ENCODE results near the gene DCUN1D3.
A peak's percentile ranks its signal among the peaks of the same experiment; 100 is the strongest.
"Not testable (repeated sequence)": the region's sequence is repeated elsewhere in the genome, so short reads cannot be mapped to it uniquely, and the experiment has no call there.

The DCUN1D3 gene

DNA sequence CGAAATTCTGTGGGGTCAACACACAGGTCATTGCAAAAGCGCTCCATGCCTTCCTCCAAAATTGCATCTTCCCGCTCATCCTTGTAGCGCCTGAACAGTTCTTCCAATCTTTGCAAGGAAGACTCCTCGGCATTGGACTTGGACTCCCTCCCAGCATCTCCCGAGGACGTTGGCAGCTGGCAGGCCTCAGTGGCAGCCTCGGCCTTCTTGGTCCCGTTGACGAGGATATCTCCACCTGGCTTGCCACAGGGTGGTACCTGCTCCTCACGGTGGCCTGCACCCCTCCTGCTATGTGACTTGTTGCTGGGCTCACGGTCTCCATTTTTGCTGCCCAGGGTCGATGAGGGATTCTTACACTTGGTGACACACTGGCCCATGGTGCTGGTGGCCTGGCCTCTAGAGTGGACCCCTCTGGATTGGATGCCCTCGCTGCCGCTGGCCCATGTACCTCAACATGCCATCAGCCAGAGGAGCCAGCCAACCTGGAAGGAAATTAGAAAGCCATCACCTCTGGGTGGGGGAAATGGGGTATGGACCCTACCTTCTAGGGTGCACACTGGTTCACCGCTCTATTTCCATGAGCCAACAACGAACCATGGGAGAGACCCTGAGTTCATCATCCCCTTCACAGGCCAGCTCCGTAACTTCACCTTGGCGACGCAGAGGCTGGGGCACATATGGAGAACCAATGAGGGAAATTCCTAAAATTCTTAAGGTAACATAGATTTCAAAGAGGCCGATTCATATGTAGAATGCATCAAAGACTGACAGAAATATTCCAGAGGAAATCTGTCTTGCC, 37.8 kb downstream of the DCUN1D3 start:
- no peak for DNase-seq (ENCODE audit: low spot score)

DNA sequence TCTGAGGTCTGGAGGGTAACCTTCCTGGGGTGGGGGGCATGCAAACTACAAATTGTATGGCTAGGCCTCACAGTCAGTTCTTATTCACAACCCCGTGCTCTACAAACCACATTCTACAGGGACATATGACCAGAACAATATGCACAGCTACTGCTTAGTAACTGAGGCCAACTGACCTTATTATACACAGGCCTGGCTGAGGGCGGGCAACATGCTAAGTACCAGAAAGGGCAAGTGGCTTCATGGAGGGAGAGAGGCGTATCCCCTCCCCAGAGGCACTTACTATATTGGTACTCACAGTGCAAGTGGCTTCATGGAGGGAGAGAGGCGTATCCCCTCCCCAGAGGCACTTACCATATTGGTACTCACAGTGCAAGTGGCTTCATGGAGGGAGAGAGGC, 39.2 kb downstream of the DCUN1D3 start:
- not testable (repeated sequence) for DNase-seq (ENCODE audit: low spot score)

DNA sequence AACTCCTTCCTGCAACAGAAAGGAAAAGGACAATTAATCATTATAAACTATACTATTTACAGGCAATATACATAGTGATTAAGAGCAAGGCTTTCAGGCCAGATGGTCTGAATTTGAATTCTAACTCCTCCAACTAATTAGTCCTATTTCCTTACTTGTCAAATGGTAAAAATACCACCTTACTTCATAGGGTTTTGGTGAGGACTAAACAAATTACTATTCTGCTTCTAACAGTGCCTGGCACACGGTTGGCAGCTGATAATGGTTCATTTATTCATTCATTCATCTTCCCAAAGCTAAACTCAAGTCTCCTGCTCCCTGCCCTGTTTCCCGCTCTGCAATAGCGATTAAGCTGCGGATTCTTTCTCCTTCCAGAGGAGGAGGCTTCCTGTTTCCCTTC, 39.8 kb downstream of the DCUN1D3 start:
- DNase-seq (ENCODE audit: low spot score) = no peak

DNA sequence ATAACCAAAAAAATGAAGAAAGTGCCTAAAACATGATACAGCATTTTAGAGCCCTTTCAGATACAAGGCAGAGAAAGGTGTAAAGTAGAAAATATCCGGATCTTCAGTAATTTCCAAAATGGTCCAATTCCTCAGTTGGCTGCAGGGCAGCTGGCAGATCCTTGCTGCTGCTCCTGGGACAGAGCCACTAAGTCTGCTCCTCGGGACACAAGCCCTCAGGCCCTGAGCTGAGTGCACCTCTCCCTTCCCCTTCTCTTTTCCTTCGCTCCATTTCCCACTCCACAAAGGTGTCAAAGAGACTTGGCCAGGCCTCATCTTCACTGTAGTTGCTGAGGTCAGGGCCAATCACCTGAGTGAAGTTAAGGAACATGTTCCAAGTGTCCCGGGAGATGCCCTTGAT, 40.5 kb downstream of the DCUN1D3 start:
- DNase-seq (ENCODE audit: low spot score) = no peak

DNA sequence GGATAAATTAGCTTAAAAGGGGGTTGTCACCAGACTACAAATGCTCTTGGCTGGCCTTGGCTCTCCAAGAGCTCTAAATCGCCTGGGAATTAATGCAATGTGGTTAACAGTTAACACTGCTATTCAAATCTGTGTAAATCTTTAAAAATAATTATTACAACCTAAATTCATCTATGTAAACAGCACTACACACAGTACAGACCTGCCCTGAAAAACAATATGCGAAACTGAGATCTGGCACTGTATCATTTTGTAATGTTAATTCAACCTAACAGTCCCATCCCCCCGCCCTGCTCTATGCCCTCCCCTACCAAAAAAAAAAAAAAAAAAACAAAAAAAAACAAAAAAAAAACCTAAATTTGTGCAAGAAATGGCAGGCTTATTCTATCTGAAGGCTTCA, 40.9 kb downstream of the DCUN1D3 start:
- DNase-seq (ENCODE audit: low spot score) = no peak

DNA sequence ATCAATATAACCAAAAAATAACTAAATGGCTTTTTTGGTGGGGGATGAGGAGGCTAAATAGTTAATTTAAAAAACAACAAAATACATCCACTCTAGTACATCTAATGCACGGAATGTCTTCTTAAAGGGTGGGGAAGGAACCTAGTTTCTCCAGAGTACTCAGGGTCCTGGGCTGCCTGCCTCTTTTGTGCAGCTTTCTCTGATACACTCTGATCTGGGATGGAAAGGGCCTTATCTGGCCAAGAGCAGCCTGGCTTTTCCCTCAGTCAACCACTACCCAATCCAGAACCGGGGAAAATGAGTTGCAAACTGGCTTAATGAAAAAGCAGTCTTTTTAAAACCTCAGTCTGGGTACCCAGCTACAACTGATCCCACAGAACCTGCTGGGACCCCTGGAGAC, 42.9 kb downstream of the DCUN1D3 start:
- DNase-seq (ENCODE audit: low spot score) = no peak

DNA sequence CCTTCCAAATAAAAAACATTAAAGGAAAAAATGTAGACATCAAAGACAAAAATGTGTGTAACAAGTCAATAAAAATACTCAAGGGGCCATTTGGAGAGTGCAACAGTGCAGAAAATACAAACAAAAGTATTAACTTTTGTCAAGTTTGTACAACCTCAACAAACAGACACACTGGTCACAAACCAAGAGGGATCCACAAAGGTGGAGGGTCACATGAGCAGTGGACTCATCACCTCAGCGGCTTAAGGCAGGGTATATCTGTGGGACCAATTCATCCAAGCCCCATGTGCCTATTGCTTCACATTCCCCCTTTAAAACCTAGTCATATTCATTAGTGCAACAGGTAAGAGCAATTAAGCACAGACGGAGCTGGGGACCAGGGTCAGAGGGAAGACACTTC, 45.2 kb downstream of the DCUN1D3 start:
- DNase-seq (ENCODE audit: low spot score) = no peak

DNA sequence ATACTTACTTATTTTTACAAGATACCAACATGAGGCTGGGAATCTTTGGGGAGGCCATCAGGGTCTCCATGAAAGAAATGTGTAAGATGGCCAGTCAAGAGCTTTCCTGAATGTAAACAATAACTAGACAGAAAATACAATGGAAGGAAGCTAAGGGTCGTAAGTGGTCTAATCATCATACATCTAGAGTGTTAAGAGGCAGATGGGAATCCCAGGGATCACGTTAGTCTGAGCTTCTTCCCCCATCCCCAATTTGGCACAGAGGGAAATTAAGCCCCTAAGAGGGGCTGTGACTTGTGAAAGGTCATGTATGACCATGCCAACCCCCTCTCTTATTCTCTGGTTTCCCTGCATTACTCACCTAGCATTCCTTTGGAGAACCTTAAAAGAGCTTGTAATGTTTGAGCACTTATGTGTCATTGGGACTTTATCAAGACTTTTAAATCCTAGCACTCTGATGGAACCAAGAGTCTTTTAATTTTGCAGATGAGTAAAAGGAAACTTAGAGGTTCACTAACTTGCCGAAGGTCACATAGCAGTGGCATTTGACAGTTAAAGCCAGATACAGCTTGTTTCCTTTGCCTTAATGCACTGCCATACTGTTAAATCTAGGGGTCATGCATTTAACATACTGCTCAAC, 46.1 kb downstream of the DCUN1D3 start:
- DNase-seq (ENCODE audit: low spot score) = no peak

DNA sequence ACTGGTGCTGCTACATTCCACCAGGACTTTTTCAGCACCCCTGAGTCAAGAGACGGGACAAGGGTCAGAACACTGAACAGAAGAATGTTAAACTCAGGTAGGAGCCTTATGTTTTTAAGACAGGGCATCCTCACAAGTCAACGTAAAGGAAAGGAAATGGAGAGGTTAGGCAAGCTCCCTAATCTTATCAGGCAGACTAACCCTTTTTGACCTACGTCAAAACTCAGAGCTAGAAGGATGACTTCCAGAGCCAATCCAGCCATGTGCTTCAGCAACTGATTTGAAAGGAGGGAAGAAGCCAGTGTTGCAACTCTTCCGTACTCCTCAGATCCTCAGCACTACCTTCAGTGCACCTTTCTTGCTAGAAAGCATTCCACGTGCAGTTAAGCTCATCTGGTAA, 47.0 kb downstream of the DCUN1D3 start:
- DNase-seq (ENCODE audit: low spot score) = no peak

DNA sequence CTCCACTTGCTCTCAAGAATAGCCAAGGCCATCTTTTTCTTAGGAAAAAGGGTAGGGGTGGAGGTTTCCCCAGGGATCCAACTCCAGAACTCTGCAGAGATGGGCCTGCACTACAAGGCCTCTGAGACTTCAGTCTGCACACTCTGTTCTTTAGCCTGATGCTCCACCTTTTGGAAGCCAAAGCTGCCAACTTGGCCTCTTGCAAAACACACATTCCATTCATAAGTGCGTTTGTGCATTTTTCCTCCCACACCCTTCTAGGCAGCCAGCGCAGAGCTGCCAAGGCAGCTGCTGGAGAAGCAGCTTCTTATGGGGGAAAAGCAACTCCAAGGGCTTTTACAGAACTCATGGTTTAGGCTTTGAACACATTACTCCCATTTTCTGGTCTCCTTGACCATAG, 48.6 kb downstream of the DCUN1D3 start:
- peak; percentile 87 for DNase-seq (ENCODE audit: low spot score)

DNA sequence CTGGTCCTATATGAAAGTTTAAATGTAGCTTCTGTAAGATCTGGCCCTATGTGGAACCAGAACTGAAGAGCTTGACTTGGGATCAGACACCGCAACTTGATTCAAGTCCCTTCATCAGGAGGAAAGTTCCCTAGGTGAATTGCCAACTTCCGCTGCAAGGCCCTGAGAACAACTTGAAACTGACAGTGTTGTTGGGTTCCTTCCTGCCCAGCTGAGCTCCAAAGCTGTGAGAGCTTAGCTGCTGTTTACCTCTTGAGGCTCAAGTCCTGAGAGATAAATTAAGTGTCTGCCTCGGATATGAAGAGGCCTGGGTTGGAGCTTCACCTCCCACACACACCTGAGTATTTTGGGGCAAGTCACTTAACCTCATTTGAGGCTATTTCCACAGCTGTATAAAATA, 49.2 kb downstream of the DCUN1D3 start:
- no peak for DNase-seq (ENCODE audit: low spot score)

DNA sequence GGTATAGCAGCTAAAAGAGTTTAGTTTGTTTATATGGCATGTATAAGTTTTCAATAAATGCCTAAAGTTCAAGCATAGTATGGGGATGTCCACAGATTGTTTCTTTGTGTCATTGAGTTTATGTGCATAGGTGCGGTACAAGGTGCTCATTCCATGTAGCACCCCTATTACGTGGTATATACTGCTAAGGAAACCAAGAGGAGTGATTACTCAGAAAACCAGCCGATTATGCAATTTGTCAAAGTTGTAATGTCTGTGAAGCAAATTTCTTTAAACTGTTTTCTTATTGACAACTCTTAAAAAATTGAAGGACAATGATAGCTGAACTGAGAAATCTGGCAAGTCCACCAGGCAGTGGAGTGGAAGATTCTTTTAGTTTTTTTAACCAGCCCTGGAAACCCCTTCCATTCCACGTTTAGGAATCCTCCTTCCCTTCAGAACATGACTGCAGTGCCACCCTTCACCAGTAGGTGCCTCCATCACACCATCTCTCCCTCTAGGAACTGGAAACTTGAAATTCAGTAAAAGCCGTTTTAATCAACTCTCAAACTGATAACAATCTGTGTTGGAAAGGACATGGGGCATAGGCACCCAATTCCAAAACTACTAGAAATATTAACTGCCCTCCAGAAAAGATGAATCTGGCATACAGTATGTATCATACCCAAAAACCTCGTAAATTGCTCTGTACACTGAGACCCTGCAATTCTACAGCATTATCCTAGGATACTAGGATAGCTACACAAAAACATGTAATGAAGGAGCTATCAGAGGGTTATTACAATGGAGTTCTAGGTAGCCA, 50.4 kb downstream of the DCUN1D3 start:
- DNase-seq (ENCODE audit: low spot score) = peak; percentile 65

DNA sequence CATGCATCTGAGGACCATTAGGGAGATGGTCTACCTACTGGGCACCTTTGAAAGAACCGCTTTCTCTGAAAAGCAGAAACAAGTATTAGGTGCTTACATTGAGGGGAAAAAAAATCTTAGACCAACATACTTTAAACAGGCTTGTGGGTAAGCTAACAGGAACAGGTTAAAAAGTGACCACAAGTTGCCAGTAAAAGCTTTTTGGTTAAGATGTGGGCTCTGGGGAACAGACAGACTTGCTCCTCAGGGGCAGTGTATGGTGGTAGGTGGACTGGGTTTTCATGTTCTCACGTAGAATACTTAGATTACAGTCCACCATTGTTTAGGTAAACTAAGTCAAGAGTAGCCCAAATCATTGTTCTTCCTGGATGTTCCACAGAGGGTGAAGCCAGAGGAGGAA, 52.6 kb downstream of the DCUN1D3 start:
- no peak for DNase-seq (ENCODE audit: low spot score)

DNA sequence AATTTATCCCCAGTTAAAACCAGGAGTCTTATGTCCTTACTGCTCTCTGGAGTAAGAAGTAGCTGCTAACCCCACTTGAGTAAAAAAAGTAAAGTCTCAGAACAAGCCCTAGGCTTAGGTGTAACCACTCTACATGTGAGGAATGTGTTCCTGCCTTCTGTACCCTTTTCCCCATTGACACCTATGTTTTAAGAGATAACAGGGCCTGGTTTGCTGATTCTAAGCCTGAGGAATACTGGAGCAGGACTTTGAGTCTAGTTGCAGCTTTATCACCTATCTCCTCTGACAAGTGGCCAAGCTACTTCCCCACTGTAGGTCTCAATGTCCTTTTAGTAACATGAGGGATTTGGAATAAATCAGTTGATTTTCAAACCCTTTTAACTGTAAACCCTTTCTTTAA, 53.6 kb downstream of the DCUN1D3 start:
- DNase-seq (ENCODE audit: low spot score) = no peak

DNA sequence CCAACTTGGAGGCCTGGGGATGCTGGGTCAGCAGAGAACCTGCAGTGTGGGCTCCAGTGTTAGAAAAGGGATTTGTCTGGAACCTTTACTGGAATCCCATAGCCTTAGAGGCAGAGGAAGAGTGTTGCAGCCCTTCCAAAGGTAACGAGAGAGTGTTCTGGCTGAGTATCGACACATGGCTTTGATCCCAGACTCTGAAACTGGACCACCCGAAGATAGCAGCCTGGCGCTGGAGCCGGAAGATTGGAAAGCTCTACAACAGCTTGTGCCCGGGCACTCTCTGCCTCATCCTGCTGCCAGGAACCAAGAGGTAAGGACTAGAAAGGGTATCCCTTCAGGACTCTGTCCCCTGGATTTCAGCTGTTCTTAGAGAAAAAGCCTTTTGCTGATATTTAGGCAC, 54.1 kb downstream of the DCUN1D3 start:
- DNase-seq (ENCODE audit: low spot score) = no peak

DNA sequence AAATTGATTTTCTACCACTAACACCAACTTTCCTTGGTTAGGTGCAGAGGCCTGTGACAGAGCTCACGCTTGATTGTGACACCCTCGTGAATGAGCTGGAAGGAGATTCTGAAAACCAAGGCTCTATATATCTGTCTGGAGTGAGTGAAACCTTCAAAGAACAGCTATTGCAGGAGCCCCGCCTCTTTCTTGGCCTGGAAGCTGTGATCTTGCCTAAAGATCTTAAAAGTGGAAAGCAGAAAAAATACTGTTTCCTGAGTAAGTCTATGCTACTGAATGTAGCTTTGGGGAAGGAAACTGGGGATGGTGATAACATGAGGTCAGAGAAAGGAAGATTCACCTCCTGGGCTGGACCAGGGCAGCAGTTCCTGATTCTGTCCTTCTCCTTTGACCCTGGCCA, 55.6 kb downstream of the DCUN1D3 start:
- no peak for DNase-seq (ENCODE audit: low spot score)

DNA sequence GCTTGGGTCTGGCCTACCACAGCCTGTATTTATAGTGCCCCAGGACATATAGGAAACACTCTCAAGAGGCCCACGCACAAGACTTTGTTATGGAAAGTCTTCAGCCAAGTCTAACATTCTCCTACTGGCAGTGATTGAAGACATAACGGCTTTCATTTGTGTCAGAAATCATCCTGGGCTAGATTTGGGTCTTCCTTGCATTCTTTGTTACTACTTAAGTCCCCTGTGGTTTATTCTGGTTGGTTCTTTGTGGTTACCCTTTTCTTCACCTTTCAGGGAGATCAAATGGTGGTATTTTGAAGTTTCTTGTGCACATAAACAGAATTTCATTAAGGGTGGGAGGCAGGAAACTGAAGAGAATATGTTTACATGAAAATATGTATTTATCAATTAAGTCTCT, 56.1 kb downstream of the DCUN1D3 start:
- no peak for DNase-seq (ENCODE audit: low spot score)

DNA sequence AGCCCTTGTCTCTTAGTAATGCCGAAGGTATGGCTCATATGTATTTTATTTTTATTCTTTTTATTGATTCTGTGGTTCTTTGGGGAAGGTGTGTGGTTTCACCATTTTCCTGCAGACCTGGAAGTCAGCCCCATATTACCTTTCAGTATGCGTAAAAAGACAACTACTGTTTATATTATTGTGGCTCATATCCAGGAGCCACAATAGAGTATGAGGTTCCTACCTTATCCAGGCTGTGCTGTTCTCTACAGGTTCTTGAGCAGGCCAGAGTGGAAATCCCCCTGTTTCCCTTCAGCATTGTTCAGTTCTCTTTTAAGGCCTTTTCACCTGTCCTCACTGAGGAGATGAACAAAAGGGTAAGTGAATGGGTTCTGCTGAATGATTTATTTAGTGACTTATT, 60.7 kb downstream of the DCUN1D3 start:
- DNase-seq (ENCODE audit: low spot score) = no peak

DNA sequence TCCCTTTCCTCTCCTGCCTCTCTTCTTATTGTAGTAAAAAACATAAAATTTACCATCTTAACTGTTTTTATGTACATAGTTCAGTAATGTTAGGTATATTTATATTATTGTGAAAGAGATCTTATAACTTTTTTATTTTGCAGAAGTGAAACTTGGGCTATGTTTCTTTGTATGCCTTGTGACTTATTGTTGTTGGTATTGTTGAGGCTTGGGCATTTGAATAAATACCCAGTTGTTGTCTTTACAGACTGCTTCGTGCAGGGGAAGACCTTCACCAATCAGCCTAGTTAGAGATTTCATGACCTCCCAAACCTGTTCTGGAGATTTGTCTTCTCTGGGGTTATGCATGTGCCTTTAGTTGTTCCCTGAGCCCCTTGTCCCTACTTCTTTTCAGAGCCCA, 61.9 kb downstream of the DCUN1D3 start:
- DNase-seq (ENCODE audit: low spot score) = no peak

DNA sequence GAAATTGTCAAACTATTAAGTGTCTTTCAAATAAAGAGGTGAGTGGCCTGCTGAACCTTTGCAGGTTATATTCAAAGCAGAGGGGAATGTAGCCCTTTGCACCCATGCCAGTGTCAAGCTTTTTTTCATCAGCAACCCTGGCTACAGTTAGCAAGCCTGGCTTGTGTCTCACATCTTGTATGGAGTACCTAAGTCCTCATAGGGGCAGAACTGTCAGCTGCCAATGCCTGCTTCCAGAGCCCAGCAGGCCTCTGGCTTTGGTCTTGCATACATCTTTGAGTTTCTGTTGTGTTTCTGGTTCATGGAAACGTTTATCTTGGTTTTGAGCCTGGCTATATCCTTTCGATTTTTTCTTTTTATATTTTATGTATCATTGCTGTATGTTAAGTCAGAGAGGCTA, 67.1 kb downstream of the DCUN1D3 start:
- DNase-seq (ENCODE audit: low spot score) = no peak

DNA sequence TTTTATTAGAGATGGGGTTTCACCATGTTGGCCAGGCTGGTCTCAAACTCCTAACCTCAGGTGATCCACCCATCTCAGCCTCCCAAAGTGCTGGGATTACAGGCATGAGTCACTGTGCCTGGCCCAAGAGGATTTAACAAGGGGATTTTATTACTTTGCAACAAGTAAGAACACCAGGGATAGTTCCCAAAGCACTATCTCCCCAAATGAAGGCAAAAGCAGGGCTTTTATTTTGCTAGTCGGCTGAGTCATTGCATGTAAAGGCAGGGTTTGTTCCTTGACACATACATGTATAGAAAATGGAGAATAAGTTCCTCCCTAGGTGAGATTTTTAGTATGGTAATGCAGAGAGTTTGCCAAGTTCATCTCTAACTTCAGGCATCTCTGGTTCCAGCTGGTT, 69.8 kb downstream of the DCUN1D3 start:
- DNase-seq (ENCODE audit: low spot score) = no peak

DNA sequence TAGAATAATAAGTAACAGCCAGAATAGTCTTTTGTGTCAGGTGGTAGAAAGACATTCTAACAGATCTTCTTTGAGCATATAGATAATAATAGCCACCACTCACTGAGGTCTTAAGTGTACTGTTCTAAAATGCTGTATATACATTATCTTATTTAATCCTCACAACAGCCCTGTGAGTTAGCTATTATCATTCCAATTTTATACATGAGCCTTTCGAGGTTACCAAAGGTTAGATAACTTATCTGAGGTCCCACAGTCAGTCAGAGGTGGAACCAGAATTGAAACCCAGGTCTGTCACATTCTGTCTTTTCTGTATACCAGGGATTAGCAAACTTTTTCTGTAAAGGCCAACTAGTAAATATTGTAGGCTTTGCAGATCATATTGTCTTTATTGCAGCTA, 70.6 kb downstream of the DCUN1D3 start:
- no peak for DNase-seq (ENCODE audit: low spot score)

DNA sequence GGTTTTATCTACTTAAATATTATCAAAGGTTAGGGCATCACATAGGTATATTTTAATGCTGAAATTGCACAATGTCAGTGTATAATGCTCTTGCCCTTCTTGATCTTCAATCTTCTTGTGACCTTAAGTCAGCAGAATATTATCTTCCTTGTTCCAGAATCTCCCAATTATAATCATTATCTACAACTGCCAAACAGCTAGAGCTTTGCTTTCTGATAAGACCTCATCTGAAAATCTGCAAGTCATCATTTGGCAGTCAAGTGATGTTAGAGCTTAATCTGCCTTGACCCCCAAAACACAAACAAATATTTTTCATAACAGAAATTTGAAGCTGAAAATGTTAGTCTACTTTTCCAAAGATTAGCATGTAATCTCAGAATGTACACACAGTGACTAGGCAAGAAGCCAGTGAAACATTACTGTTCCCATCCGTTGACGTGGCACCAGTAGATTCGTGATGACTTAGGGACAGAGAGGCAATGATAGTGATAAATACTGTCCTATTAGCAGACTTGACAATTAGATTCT, 74.1 kb downstream of the DCUN1D3 start:
- DNase-seq (ENCODE audit: low spot score) = no peak

Measured in AG08395 (cell line).